HG03571 (cell line): ENCODE results near the gene INO80E.

Experiments
- ATAC-seq: cut with Tn5 transposase; IDR thresholded peaks from one replicate; pipeline ENCODE4 v1.9.1; 2021; ENCODE audit not compliant: unreplicated experiment

Gene INO80E

DNA sequence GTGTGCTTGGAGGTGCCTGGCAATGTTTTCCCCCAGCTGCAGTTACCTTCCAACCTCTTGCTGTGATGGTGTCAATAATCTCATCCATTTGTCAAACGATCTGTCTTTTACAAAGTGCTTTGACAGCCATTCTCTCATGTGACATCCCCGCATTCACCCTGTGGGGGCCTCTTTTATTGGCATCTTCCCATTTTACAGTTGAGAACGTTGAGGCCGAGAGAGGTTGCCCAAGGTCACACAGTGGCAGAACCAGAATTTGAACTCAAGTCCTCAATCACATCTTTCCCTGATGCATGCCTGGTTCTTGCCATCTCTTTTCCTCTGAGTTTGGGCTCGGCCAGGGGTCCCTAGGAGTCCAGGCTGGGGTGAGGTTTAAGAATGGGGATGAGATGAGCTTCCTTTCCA is 20.9 kb upstream of the INO80E start:
- ATAC-seq = no peak

DNA sequence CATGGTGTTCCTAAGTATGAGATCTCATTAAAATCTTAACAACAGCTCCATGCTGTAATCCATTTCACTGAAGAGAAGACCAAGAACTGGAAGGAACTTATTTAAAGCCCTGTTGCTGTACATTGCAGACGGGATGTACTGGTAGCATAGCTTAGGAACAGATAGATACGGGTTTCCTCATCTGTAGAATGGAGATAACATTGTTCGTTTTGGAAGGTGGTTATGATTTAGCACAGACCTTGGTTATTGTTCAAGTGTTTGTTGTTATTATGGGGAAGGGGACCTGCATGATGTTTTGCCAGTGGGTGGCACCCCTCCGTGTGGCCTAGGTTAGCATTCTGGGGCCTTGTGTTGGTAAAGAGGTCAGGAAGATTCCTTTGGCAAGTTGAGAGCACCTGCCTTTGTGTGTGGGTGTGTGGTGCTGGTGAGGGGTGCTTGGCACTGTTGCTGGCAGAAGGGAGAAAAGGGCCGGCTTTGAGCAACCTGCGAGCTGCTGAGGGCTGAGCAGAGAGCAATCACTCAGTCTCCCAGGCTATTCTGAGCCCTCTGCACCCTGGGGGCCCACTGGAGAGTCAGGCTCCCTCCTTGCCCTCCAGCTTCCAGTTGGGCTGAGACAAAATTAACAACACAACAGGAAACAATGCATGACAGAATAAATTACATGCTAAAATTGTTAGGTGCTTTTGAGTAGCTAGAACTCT is 20.1 kb upstream of the INO80E start:
- no peak for ATAC-seq

DNA sequence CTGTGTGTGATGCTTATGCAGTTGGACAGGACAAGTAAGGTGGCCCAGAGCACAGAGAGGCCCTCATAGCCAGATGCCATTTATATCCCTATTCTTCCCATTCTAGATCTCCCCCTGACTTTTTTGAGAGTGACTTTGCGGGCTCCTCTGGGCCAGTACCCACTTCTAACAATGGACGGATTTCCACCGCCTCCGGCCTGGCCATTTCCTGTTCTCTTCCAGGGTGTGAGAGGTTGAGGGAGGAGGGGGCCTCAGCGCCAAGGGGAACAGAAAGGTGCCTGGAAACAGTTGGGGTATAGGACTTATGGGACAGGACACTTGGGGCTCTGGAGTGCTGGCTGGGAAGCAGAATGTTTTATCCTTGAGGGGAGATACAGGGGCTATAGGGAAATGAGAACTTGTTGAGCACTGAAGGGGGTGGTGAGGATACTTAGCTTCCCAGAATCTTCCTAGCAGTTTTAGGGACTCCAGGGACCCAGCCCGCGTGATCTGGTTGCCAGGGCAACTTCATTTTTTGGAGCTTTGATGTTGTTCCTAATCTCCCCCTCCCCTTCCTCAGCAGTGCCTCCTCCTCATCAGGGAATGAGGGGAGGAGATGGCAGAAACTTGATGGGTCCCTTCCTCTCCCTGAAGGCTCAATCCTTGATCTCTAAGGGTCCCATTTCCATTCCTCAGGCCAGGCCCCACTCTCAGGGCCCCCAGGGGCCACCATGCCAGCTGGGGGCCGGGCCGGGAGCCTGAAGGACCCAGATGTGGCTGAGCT is 18.8 kb upstream of the INO80E start:
- no peak for ATAC-seq

DNA sequence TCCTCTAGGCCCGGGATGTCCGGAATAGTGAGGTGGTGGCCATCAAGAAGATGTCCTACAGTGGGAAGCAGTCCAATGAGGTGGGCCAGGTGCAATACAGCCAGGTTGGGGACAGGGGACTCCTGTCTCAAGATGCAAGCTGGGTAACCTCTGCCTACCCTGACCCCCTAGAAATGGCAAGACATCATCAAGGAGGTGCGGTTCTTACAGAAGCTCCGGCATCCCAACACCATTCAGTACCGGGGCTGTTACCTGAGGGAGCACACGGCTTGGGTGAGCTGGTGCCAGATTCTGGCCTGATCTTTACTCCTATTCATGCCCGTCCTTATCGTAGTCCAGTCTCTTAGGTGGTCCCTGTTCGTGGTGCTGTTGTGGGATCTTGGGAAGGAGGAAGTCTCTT is 18.0 kb upstream of the INO80E start:
- ATAC-seq = no peak

DNA sequence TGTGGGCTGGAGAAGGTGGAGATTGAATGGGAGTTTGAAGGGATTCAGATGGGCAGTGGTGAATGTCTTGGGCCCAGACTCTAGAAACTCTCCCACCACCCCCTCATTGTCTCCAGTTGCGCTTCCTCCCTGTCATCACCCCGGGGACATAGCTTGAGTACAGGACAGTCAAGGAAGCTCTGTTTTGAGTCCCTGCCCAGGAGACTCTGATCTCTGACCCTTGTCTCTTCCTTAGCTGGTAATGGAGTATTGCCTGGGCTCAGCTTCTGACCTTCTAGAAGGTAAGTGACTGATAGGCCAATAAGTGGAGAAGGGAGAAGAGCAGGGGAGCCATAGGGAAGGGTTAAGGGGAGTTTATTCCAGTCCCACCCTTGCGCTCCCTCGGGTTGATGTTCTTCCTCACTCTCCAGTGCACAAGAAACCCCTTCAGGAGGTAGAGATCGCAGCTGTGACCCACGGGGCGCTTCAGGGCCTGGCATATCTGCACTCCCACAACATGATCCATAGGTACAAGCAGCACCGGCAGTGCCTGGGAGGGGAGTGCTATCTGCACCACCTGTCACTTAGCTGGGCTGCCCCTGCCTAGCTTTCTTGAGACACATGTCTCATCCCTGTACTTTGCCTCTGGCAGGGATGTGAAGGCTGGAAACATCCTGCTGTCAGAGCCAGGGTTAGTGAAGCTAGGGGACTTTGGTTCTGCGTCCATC is 17.3 kb upstream of the INO80E start:
- no peak for ATAC-seq

DNA sequence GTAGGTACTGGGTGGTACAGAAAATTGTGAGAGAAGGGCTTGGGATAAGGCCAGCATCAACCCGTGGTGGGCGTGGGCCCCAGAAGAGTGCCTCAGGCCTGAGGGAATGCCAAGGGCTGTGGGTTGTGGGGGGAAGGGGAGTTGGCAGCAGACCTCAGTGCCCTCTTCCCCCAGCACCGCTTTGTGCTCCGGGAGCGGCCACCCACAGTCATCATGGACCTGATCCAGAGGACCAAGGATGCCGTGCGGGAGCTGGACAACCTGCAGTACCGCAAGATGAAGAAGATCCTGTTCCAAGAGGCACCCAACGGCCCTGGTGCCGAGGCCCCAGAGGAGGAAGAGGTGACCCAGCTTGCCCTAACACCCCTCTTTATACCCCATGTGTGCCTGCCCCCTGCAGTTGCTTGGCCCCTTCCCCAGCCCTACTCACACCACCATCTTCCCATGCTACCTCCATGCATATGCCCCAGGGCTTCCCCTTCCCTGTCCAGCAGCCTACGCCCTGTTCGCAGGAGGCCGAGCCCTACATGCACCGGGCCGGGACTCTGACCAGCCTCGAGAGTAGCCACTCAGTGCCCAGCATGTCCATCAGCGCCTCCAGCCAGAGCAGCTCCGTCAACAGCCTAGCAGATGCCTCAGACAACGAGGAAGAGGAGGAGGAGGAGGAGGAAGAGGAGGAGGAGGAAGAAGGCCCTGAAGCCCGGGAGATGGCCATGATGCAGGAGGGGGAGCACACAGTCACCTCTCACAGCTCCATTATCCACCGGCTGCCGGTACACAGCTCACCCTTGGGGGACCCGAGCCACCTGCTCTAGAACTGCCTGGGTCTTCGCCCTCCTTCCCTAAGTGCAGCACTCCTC is 13.3 kb upstream of the INO80E start:
- no peak for ATAC-seq

DNA sequence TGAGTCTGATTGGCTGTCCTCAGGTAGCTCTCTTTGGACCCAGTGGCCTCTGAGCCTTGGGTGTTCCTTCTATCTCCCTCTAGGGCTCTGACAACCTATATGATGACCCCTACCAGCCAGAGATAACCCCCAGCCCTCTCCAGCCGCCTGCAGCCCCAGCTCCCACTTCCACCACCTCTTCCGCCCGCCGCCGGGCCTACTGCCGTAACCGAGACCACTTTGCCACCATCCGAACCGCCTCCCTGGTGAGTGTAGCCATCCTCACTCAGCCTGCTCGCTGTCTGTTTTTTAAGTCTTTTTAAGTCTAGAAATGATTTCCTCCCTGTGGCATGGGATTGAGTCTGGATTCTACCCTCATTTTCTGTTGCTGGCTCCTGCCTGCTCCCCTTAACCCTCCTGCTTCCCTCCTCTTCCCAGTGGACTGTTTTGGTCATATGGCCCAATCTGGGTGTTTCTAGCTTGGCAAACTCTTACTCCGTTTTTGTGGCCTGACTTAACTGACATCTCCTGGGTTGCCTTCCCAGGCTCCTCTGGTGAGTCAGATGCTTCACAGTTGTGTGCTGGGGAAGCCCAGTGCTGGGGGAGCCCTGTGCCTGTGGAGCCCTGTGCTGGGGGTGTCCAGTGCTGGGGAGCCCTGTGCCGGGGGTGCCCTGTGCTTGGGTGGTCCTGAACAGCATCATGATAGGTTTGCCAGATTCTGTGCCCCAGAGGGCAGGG is 12.5 kb upstream of the INO80E start:
- ATAC-seq = no peak

DNA sequence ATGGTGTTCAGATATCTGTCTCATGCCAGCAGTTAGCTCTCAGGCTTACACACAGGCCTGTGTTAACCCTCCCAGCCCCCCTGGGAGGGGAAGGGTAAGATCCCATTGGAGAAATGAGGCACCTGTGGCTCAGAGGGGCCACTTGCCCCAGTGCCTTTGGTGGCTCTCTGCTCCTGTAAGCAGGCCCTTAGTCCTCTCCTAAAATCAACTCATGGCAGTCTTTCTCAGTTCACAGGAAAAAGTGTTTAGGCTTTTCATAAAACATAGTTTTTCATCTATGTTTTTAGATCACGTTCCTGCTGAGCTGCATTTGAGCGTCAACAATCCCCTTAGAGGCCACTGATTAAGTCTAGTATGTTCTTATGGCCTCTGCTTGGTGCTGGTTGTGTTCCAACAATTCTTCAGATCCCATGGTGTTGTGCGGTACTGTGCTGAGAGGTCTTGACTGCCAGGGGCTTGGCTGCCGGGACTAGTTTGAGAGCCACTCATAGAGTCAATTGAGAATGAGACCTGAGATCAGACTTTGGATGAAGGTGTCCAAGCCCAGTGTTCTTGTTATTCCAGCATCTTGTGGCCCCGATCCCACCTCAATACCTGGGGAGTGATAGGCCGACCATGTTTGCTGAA is 11.8 kb upstream of the INO80E start:
- ATAC-seq = no peak

DNA sequence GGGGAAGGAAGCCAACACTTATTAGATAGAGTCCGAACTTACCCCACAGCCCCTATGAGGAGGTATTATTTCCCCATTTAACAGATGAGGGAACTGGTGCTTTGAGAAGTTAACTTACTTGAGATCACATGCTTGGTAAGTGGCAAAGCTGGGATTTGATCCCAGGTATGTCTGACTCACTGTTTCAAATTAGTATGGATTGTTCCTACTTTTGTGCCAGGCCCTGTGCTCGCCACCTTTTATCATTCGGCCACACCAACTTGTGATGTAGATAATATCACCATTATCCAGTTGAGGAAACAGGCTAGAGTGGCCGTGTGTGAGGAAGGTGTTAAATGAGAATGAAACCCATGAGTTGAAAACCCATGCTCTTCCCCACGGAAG is 11.3 kb upstream of the INO80E start:
- ATAC-seq = no peak

DNA sequence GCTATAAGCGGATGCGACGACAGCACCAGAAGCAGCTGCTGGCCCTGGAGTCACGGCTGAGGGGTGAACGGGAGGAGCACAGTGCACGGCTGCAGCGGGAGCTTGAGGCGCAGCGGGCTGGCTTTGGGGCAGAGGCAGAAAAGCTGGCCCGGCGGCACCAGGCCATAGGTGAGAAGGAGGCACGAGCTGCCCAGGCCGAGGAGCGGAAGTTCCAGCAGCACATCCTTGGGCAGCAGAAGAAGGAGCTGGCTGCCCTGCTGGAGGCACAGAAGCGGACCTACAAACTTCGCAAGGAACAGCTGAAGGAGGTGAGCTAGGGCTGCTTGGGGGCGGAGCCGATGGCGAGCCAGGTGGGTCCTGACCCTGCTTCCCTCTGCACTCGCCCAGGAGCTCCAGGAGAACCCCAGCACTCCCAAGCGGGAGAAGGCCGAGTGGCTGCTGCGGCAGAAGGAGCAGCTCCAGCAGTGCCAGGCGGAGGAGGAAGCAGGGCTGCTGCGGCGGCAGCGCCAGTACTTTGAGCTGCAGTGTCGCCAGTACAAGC is 10.7 kb upstream of the INO80E start:
- no peak for ATAC-seq

DNA sequence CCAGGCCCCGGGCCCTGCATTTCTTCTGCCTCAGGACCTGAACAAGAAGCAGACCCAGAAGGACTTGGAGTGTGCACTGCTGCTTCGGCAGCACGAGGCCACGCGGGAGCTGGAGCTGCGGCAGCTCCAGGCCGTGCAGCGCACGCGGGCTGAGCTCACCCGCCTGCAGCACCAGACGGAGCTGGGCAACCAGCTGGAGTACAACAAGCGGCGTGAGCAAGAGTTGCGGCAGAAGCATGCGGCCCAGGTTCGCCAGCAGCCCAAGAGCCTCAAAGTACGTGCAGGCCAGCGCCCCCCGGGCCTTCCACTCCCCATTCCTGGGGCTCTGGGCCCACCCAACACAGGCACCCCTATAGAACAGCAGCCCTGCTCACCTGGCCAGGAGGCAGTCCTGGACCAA is 9.8 kb upstream of the INO80E start:
- ATAC-seq = no peak

DNA sequence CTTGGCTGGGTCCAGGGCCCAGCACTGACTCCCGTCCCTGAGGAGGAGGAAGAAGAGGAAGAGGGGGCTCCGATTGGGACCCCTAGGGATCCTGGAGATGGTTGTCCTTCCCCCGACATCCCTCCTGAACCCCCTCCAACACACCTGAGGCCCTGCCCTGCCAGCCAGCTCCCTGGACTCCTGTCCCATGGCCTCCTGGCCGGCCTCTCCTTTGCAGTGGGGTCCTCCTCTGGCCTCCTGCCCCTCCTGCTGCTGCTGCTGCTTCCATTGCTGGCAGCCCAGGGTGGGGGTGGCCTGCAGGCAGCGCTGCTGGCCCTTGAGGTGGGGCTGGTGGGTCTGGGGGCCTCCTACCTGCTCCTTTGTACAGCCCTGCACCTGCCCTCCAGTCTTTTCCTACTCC is 9.1 kb upstream of the INO80E start:
- no peak for ATAC-seq

DNA sequence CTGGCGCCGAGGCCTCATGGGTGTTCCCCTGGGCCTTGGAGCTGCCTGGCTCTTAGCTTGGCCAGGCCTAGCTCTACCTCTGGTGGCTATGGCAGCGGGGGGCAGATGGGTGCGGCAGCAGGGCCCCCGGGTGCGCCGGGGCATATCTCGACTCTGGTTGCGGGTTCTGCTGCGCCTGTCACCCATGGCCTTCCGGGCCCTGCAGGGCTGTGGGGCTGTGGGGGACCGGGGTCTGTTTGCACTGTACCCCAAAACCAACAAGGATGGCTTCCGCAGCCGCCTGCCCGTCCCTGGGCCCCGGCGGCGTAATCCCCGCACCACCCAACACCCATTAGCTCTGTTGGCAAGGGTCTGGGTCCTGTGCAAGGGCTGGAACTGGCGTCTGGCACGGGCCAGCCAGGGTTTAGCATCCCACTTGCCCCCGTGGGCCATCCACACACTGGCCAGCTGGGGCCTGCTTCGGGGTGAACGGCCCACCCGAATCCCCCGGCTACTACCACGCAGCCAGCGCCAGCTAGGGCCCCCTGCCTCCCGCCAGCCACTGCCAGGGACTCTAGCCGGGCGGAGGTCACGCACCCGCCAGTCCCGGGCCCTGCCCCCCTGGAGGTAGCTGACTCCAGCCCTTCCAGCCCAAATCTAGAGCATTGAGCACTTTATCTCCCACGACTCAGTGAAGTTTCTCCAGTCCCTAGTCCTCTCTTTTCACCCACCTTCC is 8.5 kb upstream of the INO80E start:
- ATAC-seq = no peak

DNA sequence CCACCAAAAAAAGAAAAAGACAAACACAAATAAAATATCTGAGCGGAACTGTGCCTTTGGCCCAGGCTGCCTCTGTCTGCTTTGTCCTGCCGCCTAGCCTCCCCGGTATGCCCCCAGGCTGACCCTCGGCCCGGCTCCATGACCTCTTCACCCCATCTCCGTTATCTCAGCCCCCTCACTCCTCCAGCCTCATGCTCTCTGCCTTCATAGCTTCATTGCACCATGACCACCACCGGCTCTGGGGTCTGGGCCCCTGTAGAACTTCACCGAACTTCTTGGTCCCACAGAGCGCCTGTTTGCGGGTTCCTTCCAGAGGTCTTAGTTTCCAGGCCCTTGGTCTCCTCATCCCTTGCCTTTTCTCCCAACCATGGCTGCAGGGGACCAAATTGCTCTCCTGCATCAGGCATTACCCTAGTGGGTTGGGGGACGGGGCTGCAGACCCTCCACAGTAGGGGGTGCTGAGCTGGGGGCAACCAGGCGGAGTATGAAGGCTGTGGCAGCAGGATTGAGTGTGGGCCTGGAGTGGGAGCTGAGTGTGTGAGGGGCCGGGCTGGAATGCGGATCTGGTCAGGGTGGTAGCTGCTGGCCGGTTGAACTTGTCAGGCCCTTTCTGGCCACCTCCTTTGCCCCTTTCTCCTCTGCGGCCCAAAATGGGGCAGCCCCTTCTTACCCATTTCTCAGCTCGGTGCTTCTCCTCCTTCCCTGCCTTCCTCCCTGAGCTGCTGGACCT is 7.5 kb upstream of the INO80E start:
- no peak for ATAC-seq

DNA sequence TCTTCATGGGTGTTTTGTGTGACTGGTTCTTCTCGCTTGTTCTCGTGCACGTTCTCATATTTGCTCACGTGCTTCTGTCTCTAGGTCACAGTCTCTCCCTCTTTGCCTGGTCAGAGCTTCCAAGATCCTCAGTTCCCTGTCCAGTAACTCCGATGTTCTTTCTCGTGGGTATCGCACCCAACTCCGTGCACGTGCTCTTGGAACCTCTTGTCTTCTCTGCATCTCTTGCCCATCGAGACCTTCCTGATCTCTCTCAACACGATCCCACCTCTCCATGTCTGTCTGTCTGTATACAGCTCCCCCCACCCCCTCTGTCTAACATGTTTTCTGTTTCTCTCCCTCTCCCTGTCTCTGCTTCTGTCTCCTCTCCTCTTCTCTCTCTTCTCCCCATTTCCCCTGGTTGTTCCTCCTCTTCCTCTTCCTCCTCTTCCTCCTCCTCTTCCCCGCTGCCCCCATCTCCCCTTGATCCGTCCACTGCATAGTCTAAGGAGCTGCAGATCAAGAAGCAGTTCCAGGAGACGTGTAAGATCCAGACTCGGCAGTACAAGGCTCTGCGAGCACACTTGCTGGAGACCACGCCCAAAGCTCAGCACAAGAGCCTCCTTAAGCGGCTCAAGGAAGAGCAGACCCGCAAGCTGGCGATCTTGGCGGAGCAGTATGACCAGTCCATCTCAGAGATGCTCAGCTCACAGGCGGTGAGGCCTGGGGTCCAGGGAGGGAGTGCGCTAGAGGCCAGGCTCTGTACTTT is 6.8 kb upstream of the INO80E start:
- no peak for ATAC-seq

DNA sequence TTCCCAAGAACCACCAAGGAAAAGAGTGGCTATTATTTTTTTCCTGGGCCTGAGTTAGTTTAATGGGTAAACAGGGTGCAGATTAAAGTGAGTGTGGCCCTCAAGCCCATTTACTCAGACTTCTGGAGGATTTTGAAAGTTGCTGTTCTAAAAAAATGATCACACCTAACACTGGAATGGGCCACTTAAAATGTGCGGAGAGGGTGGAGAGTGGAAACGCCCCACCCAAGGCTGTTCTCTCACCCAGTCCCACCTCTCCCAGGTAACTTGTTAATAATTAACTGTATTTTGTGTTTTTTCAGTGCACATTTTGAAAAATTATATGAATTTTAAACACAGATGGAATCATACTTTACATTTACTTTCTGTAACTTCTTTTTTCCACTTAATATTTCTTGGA is 6.0 kb upstream of the INO80E start:
- ATAC-seq = no peak

DNA sequence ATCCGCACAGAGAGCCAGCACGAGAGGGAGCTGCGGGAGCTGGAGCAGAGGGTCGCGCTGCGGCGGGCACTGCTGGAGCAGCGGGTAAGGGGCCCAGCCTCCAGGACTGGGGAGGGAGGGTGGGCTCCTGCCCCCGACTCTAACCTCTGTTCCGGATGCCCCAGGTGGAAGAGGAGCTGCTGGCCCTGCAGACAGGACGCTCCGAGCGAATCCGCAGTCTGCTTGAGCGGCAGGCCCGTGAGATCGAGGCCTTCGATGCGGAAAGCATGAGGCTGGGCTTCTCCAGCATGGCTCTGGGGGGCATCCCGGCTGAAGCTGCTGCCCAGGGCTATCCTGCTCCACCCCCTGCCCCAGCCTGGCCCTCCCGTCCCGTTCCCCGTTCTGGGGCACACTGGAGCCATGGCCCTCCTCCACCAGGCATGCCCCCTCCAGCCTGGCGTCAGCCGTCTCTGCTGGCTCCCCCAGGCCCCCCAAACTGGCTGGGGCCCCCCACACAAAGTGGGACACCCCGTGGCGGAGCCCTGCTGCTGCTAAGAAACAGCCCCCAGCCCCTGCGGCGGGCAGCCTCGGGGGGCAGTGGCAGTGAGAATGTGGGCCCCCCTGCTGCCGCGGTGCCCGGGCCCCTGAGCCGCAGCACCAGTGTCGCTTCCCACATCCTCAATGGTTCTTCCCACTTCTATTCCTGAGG is 5.0 kb upstream of the INO80E start:
- ATAC-seq = no peak
